ENCODE measurements around the gene CSPG5.

Gene CSPG5

DNA sequence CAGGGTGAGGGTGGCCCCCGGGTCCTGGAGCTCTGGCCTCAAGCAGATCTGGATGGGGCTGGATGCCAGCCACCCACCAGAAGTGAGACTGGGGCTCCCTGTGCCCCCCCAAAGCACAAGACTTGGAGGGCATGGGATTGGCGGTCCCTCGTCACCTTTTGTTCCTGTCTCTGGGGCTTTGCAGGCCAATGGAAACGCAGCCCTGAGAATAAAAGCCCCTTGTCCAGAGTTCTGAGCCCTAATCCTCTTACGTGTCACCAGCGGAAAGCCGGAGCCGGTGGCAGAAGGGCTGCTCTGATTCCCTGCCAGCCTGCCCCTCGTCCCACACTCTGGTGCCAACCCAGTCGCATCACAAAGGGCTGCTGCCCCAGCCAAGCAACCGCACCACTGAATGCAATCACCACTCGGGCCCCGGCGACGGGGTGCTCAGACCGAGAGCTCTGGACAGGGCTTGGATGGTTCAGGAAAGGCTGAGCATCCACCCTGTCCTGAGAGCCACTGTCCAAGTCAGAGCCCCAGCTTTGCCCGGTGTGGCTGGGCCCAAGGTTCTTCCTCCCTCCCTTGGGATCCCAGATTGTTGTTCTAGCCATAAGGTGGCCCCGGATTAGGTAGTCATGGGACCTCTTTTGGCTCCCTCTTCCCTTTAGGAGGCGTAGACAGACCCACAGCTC is 42.3 kb downstream of the CSPG5 start:
- DNase-seq, result no peak

GRCh38 chr3:47533996-47534454 is 44.6 kb downstream of the CSPG5 start:
- no peak for DNase-seq

GRCh38 chr3:47533481-47533880 is 45.2 kb downstream of the CSPG5 start:
- DNase-seq, result no peak

- DNase-seq, result no peak
Measured at GRCh38 chr3:47527952-47528725, 50.5 kb downstream of the CSPG5 start.

DNA sequence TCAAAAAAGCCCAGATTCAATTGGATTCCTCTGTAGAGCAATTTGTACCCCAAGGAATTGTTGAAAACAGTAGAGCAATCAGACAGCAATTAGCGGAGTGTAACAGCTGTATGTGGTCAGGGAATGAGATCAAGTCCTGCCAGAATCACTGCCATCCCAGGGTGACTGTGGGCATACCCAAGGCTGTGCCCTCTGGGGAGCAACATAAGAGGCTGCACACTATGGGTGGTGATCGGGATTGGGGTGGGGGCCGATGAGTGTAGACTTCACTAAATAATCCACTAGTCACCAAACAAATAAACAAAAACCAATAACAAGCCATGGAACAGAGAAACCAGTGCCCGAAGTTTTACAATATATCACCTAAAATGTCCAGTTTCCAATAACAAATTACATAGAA is 53.0 kb downstream of the CSPG5 start:
- DNase-seq, result no peak

- no peak for DNase-seq
Measured at GRCh38 chr3:47523310-47524073, 55.2 kb downstream of the CSPG5 start.

DNA sequence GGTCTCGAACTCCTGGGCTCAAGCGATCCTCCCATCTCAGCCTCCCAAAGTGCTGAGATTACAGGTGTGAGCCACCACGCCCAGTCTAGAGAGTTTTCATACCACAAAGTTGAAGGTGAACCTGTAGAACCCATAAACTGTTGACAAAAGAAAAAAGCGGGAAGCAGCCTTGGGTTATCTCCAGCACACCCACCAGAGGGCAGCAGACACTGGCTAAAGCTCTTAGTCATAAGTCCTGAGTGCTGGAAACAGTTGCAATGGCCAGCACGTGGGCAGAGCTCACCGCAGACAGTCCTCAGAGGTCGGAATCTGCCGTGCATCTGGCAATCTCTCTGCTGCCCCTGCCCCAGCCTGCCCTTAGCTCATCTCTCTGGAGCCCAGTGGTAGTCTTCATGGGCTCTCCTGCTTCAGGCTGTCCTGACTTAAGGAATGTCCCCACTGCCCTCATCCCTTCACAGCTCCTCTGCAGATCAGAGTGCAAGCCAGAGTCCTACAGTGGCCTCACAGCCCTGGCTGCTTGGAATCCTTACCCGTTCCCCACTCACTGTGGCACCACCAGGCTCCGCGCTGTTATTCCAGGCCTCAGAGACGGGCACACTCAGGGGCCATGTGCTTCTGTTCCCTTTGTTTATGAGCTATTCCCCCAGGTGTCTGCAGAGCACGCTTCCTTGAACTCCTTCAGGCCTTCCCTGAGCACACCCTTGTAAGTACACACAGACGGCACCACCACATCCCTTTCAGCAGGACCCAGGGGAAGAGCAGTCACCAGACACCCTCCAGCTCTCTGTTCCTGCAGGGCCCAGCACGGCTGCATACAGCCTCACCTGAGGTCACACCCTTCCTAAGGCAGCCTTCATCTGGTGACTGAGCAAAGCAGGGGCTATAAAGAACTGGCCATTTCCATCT is 56.3 kb downstream of the CSPG5 start:
- DNase-seq, result peak; percentile 49

- DNase-seq, result no peak
Measured at GRCh38 chr3:47520756-47521155, 57.9 kb downstream of the CSPG5 start.

GRCh38 chr3:47517937-47518336 is 60.7 kb downstream of the CSPG5 start:
- no peak for DNase-seq

- DNase-seq, result no peak
Measured at GRCh38 chr3:47515864-47516319, 62.8 kb downstream of the CSPG5 start.

DNA sequence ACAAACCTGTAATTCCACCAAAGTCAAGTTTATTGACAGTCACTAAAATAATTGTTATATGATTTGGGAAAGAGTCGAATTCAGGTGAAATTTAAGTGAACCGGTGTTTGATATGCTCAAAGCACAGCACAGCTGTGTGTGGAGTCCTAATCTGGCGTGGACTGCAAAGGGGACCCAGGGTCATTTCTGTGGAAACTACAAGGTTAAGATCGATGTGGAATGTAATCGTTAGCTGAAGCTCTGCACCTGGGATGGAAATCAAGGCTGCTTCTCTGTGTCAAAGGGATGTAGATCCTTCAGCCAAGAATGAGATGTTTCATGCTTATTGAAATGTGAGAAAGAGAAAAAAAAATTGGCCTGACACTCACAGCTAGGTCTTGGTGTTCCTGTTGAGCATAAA is 63.6 kb downstream of the CSPG5 start:
- DNase-seq, result no peak

DNA sequence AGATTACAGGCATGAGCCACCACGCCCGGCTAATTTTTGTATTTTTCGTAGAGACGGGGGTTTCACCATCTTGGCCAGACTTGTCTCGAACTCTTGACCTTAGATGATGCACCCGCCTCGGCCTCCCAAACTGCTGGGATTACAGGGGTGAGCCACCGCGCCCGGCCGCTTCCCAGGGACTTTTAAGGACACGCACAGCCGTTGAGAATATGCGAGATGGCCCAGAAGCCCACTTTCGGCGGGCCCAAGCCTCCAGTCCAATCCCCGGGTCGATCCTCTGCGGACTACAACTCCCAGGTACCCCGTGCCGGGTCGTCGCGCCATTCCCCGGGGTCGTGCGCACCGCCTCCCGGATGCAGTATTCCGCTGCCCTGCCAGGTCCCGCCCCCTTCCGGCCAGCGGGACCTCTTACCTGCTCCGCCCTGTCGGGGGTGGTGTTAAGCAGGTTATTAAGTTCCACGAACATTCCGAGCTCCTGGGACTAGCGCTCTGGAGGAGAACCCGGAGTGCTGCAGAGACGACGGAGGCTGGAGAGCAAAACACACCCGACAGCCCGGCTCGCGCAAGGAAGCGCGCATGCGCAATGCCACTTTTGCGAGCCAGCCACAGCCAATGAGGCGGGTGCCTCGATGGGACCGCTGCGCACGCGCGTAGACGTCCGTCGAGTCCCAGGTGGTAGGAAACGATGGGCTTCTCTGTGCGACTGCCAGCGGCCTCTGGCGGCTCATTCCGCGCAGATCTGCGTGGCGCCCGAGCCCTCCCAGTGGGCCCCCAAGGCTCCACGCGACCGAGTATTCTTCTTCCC is 65.3 kb downstream of the CSPG5 start, which contains the start of gene ELP6:
Gene ELP6, minus strand, starts transcription at position 588 of the 805 bp plus-strand sequence. Its CDS starts 122 bp downstream, at position 466.
- DNase-seq, result peak; percentile 83

DNA sequence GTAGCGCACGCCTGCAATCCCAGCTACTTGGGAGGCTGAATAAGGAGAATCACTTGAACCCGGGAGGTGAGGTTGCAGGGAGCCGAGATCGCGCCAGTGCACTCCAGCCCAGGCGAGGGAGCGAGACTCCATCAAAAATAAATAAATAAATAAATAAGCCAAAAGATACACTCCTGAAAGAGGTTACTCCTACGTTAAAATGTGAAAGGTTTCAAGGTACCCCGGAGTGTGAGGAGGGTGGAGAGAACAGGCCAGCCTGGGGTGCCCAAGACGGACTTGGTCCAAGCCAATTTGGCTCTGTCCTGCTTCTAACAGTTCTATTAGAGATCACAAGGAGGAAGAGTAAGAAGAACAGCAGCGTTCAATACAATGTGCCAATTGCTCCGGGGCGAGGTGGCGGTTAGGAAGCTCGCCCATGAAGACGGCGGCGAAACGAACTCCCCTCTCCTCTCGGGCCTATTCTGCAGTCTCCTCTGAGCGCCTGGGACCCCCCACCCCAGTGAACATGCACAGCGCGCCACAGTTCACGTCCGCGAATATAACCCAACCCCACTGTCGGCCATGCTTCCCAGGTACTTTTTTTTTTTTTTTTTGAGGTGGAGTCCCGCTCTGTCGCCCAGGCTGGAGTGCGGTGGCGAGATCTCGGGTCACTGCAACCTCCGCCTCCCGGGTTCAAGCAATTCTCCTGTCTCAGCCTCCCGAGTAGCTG is 66.1 kb downstream of the CSPG5 start:
- DNase-seq, result no peak

Data from NCI-H2171 (cell line).